ENCODE measurements around the gene GRIA4.
A peak's percentile ranks its signal among the peaks of the same experiment; 100 is the strongest.
"Not testable (repeated sequence)": the region's sequence is repeated elsewhere in the genome, so short reads cannot be mapped to it uniquely, and the experiment has no call there.

Gene GRIA4

DNA sequence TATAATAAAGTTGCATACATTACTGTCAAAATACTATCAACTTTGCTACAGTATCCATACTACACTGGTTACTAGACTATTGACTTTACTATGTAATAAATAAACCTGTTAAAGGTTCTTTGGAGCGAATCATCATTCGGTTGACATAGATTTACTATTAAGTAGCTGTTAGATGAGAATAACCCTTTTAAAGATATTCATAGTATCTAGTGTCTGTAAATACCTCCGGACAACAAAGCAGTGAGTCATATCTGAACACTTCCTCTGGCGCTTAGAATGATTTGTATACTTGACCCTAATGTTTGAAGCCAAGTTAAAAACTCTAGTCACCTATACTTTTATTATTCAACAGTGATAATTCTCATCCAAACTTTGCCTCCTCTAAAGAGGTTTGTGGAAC is 327.5 kb downstream of the GRIA4 start:
- no peak for DNase-seq

DNA sequence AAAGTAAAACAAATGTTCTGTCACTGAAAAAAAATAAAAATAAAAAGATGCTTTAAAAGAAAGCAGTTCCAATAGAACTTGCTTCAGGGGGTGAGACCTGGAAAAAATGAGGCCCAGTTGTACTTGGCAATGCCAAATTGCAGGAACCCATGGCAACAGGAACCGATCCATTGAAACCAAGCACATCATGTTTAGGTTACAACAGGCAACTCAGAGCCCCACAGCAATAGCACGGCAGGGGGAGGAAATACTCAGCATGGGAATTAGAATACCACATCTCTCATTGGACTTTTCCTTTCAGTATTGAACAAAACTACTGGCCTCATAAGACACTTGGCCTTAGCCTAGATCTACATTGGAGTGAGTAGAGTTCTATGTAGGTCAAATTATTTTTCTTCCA is 327.9 kb downstream of the GRIA4 start:
- DNase-seq: no peak

DNA sequence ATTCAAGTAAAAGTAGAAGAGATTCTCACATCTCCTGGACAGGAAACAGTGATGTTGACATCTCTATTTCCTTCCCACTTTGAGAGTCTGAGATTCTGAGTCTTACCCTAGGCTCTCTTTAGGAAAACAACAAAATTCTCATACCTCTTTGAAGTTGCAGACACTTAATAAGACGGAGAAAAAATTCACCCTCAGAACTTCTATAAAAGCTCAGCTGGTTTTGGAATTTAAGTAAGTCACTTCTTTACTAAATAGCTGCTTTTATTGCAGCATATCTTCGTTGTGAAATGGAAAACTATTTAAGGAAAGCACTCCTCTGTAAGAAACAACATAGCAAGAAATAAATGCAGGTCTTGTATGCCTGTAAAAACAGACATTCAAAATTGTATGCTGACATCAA is 333.0 kb downstream of the GRIA4 start:
- DNase-seq: no peak

DNA sequence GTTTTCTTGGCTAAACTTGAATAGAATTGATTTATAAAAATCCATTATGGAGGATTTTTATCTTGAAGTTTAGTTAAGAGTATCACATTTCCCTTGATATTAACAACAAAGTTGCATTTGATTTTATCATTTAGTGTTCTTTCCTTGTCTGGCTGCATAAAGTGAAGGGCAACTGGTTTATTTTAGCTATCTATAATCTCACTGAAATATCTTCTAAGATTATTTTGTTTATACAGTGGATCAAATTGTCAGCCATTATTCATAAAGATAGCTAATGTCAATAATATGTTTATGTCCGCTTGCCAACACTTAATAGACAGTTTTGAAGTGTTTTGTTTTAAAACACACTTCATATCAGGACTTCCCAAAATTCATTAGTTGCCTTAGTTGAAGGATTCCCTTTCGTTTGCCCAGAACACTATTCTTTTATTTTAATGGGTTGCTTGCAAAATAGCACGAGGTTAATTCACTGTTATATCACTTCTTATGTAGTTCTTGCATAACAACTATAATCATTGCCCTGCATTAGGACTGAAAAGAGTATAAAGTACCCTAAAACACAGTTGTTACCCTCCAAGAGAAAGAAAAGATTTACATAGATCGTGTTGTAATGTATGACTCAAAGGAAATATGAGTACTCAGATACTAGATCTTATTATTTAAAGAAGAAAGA is 339.2 kb downstream of the GRIA4 start:
- DNase-seq: no peak

DNA sequence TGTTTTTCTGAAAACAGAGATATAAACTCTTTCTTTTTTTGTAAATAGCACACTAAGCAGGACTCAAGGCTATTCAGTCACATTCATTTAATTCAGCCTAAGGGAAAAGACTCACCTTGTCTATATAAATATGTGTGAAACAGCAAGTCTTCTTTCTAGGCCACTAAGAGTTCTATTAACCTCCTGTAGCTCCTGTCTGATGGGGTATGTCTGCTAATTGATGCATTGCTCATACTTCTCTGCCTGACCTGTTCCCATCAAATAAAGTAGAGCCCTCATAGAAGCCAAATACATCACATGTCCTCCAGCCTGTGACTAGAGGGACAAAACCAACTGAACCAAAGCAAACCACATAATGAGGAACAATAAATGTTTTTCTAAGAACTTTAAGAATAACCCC is 344.0 kb downstream of the GRIA4 start:
- DNase-seq: no peak

DNA sequence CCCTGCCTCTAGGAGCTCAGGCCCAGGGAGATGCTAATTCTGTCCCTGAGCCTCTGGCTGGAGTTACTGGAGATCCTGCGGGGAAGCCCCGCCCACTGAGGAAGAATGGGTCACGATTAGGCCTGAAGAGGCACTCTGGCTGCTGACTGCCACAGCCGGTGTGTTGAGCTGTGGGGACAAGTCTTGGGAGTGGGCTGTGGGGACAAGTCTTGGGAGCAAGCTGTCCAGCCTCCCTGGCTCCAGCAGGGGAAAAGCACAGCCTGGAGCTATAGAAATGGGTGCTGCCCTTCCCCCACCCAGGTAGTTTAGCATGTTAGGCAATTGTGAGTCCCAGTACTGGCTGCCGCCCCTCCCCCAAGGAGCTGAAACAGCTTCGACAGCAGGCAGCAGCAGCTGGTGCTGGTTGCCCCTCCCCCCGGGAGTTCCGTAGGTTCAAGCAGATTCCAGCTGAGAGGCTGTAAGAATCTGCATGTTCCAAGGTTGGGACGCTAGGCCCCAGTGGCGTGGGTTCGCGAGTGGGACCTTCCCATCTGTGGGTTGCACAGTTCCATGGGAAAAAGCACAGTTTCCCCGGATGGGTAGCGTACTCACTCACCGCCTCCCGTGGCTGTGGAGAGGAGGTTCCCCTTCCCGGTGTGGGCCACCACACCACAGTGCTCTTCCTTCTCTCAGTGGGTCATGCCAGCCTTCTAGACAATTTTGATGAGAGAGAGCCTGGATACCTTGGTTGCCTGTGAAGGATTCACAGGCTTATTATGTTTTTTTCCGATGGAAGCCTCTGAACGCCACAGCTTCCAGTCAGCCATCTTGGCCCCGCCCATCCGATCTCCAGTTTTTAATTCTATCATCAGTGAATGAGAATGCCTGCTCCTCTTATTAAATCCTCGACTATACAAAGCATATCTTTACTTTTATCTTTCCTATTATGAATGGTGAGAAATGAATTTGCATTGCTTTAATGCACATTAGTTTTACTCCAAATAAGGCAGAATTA is 350.7 kb downstream of the GRIA4 start:
- peak; percentile 71 for DNase-seq

DNA sequence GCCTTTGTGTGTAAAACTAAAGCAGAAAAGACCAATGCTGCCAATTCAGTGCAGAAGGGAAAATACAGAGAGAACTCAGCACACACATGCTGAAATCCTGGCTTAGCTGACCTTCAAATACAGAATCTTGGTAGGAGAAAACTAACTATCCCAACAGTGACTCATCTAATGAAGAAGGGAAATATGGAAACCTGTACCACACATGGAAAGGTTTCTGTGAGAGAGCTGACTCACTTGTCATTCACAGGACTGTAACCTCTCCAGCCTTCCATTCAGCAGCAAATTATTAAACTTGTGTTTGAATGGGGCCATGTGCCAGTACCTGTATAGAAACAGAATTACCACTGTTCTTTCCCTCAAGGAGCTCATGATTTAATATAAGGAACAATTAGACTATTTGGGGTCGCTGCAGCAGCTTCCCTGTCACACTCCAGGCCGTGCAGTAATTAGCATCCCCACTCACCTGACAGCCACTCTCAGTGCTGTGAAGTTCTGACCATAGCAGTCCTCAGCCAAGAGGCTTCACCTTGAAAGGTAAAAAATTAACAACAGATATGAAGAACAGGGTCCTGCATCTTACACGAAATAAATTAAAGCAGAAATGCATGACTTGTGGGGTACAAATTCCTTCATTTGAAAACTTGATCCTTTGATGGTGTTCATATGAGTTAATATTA is 358.3 kb downstream of the GRIA4 start:
- DNase-seq: no peak

DNA sequence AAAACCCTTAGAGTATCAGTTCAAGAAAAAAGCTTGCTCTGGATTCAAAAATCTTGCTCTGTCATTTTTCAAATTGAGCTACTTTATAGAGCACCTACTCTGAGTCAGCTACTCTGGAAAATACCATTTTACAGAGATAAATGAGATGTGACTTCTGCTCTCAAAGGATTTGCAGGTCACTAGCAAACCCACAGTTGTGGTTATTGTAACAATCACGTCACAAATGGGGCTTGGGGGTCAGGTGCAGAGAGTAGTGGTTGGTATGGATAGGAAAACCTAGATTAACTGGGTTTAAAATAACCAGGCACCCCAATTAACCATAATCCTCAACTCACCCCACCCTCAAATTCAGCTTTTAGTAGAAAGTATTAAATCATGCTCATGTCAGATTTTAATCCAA is 359.9 kb downstream of the GRIA4 start:
- DNase-seq: no peak

DNA sequence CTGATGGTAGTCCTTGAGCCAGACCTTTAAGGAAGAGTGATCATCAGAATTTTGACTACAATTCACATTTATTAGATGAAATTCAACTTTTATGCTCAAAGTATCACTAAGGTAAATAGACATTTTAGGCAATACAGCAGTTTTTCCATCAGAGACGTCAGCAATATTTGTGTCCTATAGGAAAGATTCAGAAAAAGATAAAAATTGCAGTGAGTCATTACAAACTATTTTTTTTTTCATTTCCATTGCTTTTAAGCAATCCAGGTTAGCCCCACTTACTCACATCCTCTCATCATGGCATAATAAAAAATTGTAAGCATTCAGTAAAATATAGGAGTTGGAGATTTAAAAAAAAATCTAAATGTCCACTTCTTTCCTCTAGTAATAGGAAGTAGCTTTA is 365.3 kb downstream of the GRIA4 start:
- no peak for DNase-seq

DNA sequence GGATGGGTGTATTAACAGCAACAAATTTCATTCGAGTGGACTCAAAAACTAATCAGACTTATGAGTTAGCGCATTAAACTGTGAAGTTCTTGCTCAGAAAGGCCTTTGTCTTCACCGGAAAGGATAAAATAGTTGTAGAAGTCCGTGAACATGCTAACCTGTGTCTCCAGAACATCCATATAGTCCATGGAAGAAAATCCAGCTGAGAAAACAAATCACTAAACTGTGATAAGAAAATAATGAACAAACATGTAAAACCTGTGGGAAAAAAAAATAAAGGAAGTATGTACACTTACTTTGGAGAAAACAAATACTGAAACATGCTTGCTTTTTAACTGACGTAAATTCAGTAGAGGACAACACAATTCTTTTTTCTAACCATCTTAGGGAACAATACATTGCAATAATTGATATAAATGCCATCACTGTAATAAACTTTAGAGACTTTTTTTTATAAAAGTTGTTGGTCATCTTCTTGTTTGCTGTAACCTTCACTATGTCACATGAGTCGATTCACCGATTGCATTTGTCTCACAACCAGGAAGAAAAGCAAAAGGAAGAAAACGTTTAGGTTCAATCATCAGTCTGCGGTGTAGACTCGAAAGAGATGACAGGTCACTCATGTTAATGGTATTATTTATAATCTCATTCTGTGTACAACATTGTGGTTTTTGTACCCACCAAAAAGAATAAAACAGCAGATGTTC is 370.3 kb downstream of the GRIA4 start:
- no peak for DNase-seq

DNA sequence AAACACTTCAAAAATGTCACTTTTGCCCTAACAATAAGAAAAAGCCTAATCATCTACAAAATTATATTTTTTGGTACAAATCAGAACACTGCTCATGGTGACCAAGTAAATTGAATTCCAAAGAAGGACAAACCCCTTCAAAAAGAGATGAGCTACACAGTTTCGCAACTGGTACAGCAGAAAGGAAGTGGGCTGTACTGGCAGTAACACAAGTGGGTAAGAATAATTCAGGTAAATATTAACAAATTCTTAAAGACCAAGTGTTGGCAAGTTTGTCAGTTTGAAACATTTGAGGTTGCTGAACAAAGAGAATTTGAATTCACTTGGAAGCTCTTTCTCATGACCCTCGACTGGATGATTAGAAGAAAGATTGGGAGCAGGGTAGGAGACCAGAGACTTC is 376.7 kb downstream of the GRIA4 start:
- no peak for DNase-seq

DNA sequence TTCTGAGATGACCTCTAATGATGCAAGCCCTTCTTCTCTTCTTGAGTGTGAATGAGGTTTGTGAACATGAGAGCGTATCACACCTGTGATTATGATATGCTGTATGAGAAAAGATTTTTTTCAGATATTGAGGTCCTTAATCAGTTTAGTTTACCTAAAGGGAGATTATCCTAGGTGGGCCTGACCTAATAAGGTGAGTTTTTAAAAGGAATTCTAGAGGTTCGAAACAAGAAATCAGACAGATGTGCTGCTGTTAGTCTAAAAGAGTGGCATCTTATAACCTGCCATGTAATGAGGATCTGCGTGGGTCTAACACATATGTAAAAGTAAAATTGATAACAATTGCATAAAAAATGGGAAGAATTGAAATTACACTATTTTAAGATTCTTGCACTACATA is 378.3 kb downstream of the GRIA4 start:
- no peak for DNase-seq

DNA sequence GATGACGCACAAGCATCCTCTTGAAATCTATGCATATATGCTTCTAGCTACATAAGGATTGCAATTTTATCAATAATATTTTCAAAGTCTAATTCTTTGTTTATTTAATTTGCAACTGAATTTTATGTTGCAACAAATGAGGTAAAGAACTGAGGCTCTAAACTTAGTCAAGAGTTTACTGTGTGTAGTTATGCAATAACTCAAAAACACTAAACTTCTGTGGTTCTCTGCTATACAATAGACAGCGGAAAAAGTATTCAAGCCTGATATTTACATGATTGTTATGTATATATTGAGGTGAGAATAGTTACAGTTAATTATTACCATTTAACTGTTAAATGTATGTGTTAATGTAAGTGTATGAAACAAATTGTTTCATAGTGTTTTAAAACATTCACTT is 379.3 kb downstream of the GRIA4 start:
- no peak for DNase-seq

DNA sequence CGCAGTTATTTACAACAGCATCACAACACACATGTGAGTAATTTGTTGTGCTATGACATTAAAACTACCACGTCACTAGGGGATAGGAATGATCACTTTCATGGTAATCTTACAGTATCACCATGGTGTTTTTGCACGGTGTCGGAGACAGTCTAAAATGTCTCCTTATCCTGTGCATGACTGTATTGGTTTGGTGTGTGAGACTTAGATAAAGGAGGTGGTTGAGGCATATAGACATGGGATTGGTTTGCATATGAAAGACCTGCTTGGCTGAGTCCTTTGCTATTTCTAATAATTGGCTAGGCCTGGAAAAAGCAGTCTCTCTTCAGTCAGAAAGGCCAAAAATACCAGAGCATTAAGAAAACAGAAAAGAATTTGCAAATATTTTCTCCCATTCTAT is 382.0 kb downstream of the GRIA4 start:
- DNase-seq: no peak

DNA sequence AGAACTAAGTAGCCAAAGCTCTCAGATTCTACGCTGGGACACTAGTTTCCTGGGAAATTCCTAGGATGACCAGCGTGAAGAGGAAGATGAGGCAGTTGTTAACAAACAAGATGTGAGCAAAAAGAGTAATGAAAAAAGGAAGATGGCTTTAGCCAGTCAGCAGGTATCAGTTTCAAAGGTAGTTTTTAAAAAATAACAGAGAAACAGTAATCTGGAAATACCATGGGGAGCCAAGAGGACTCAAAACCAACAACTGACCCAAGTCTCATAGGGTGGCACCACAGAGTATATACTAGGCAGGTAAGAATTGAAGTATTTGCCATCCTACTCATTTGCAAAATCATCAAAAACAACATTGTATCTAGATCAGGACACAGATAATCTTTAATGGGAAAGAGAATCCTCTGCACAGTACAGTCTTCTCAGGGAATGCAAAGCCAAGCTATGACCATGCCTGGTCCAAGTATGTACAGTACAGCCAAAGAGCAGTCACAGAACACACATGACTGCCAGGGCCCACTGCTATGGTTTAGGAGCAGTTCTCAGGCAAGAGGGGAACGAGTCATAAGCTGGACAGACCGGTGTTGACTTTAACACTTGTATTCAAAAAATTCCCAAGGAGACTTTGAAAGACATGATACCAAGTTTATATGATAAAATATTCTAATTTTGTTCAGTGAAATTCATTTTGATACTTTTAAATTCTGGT is 391.6 kb downstream of the GRIA4 start:
- DNase-seq: no peak

DNA sequence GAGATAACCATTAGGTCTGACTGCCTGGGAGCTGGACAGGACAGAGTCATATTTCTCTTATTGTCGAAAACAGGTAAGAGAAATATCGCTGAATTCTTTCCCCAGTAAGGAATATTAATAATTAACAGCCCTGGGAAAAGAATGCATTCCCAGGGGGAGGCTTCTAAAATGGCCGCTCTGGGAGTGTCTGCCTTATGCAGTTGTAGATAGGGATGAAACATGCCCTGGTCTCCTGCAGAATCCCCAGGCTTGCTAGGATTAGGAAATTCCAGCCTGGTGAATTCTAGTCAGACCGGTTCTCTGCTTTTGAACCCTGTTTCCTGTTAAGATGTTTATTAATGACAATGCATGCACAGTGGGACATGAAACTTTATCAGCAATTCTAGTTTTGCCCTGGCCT is 393.2 kb downstream of the GRIA4 start:
- not testable (repeated sequence) for DNase-seq

DNA sequence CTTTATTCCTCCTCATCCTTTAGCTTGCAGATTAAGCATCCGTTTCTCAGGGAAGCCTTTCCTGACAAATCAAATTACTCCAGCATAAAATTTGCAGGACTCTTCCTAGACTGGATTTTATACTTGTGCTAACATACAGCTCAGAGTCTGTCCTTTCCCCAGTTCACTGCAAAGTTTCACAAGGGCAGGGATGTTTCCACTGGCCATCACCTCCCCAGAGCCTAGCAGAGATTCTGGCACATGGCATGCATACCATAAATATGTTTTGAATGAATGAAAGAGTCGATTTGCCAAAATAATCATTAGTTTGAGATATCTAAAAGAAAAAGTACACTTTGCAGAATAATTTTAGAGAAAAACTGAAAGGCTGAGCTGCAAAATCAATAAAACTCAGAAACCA is 401.6 kb downstream of the GRIA4 start:
- no peak for DNase-seq

DNA sequence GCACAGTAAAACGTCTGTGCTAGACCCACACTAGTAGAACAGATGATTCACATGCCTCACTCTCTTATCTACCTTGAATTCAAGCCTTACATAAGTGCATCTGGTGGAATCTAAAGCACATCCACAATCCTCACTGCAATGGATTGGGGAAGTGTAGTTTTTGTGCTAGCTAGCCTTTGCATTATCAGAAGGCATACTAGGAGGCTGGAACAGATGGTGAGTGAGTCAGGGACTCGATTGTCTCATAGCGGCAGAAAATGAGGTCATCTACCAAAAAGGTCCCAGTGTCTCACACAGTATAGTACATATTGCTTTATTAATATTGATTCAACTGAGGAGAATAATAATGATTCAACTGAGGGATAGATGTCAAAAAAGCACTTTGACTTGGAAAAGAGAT is 402.9 kb downstream of the GRIA4 start:
- DNase-seq: no peak

DNA sequence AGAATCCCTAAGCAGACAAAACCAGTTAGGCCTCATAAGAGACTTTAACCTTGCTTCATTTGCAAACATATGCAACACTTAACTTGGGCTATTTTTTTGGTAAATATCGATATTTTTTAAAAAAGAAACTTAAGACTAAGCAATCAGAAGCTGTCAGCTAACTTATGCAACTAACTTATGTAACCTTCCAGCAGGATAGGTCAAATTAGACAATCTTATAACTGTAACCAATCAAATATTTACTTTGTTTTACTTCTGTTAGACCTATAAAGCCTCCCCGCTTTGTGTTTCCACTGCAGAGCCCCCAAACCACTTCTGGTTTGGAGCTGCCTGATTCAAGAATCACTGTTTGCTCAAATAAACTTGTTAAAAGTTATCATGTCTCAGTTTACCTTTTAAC is 404.2 kb downstream of the GRIA4 start:
- DNase-seq: no peak

DNA sequence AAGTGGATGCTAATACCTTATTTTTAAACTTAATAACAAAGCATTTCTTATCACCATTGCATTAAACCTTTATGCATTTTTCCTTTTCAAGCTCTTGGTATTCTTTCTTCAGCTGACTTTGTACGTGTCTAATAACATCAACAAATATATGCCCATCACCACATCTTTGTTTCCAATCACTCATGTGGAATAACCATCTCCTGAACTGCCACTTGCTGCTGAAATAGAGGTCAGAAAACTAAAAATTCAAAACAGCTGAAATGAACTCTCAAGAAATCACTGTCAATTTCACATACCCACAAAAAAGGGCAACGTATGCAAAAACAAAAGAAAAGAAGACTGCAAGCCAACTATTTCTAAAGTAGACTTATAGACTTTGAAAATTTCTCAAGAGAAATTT is 404.7 kb downstream of the GRIA4 start:
- DNase-seq: no peak

DNA sequence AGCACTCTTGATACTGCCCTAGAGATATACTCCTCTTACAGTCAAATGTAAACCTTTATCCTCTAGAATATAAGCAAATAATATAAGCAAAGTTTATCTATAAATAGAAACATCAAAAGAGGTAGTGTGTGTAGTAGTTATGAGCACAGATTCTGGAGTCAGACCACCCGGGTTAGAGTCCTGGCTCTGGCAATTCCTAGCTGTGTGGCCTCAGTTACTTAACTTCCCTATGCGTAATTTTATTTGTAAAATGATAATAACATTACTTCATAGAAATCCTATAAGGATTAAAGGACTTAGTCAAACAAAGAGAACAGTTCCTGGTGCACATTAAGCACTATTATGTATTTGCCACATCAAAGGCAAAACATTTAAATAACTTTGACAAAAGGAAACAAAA is 405.2 kb downstream of the GRIA4 start:
- DNase-seq: no peak

DNA sequence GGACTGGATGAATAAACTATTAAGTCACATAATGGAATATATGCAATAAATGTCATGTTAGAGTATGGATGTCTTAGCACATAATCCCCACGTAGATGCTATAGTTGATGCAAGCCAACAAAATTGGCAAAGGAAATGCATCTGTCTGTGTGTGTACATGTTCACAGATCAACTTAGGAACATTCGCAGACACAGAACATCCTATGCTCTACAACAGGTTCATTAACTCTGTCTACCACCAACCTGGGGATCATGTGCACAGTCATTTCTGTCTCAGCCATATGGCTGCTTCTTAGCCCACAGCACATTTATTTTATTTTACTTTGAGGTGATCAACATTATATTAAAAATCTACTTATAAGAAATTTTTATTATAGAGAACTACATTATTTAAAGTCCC is 407.2 kb downstream of the GRIA4 start:
- DNase-seq: no peak

All from DMS153 (cell line).